ENCODE measurements around the gene ZFHX2.

- TF ChIP-seq TAF1 (IDR thresholded peaks at IDR 0.05; ENCODE audit: borderline replicate concordance, insufficient read depth, low read length), result no peak
- TF ChIP-seq SIN3A (IDR thresholded peaks at IDR 0.05; ENCODE audit: borderline replicate concordance, insufficient read depth, low read length), result no peak; the same call in 1 of the 2 replicates
- no peak for TF ChIP-seq POLR2AphosphoS5 (IDR thresholded peaks at IDR 0.05; ENCODE audit: low read depth, low read length)
- no peak for TF ChIP-seq FOXP2 (optimal IDR thresholded peaks at IDR 0.05; ENCODE audit: borderline replicate concordance, extremely low read depth, extremely low read length, insufficient read depth)
These were observed 726 bp downstream of the ZFHX2 start for GRCh38 chr14:23550812-23551265.
